ENCODE measurements around the gene PIK3R5. TPM values are rescaled to one million over a fixed set of nuclear protein-coding genes. Genes with fewer than 3 reads are reported as not detected.
A peak's percentile ranks its signal among the peaks of the same experiment; 100 is the strongest.

Gene PIK3R5
- total RNA-seq, 4 donors from 2014 or later: 17.8 to 62.1 (median 22.5) TPM

GRCh38 chr17:8956465-8956902 lies 9.0 kb downstream of the PIK3R5 start:
- DNase-seq (ENCODE audit: low spot score in 2 of 2): no peak
- 46 to 69% methylated on average over 5 of the region's 5 CpGs for WGBS, 2 donors

GRCh38 chr17:8955021-8955959 lies 10.2 kb downstream of the PIK3R5 start:
- no peaks in the 10 kb centered on the region for H3K27me3 ChIP-seq
- H3K36me3 ChIP-seq: no peaks in the 10 kb centered on the region
- H3K9me3 ChIP-seq: peaks cover 0 to 4% (median 0%) of the 10 kb centered on the region in 4 donors
- H3K4me3 ChIP-seq: no peak overlapping the region
- 79 to 81% methylated on average over 12 of the region's 12 CpGs for WGBS, 2 donors
- no peak for DNase-seq (ENCODE audit: low spot score in 2 of 2)
- TF ChIP-seq CTCF (IDR thresholded peaks at IDR 0.05): no peak
- peak in 1 of 2 donors; percentile 54 for TF ChIP-seq EP300 (IDR thresholded peaks at IDR 0.05)
- no peak for TF ChIP-seq POLR2A (IDR thresholded peaks at IDR 0.05)
- peak overlapping the region in 2 of 4 donors; percentile 8 to 40 for H3K27ac ChIP-seq
- no peaks in the 10 kb centered on the region for H3K4me1 ChIP-seq

More at GRCh38 chr17:8956465-8956902, 9.0 kb downstream of the PIK3R5 start:
- Histone ChIP-seq H3K4me3 (no peak overlapping the region), H3K27ac (peak overlapping the region in 1 of 4 donors; percentile 10), H3K4me1 (no peaks in the 10 kb centered on the region), H3K27me3 (peaks cover 0 to 4% of the 10 kb centered on the region in 2 donors), H3K36me3 (no peaks in the 10 kb centered on the region), H3K9me3 (no peaks in the 10 kb centered on the region)
- no peak for TF ChIP-seq EP300 (IDR thresholded peaks at IDR 0.05)
- no peak for TF ChIP-seq CTCF (IDR thresholded peaks at IDR 0.05)
- no peak for TF ChIP-seq POLR2A (IDR thresholded peaks at IDR 0.05)

- peaks cover 0 to 4% (median 0%) of the 10 kb centered on the region in 4 donors for H3K9me3 ChIP-seq
- H3K27me3 ChIP-seq: no peaks in the 10 kb centered on the region
- DNase-seq (ENCODE audit: low spot score in 2 of 2): peak; percentile 35 to 62
- no peaks in the 10 kb centered on the region for H3K4me1 ChIP-seq
- peak overlapping the region in 1 of 4 donors; percentile 65 for H3K27ac ChIP-seq
- WGBS, 2 donors: 31 to 34% methylated on average over 10 of the region's 10 CpGs
- TF ChIP-seq CTCF (IDR thresholded peaks at IDR 0.05): no peak
- peak in 1 of 2 donors; percentile 81 for TF ChIP-seq EP300 (IDR thresholded peaks at IDR 0.05)
- peak; percentile 6 to 16 for TF ChIP-seq POLR2A (IDR thresholded peaks at IDR 0.05)
- H3K4me3 ChIP-seq: no peak overlapping the region
- H3K36me3 ChIP-seq: no peaks in the 10 kb centered on the region
Observed at GRCh38 chr17:8954339-8954738, 11.2 kb downstream of the PIK3R5 start.

- H3K4me3 ChIP-seq: no peak overlapping the region
- no peaks in the 10 kb centered on the region for H3K27me3 ChIP-seq
- TF ChIP-seq CTCF (IDR thresholded peaks at IDR 0.05) (no peak), POLR2A (IDR thresholded peaks at IDR 0.05) (peak in 1 of 2 donors; percentile 2), EP300 (IDR thresholded peaks at IDR 0.05) (no peak)
- peaks cover 0 to 4% (median 0%) of the 10 kb centered on the region in 4 donors for H3K9me3 ChIP-seq
- no peaks in the 10 kb centered on the region for H3K4me1 ChIP-seq
- peak overlapping the region in 2 of 4 donors; percentile 63 to 65 for H3K27ac ChIP-seq
- H3K36me3 ChIP-seq: no peaks in the 10 kb centered on the region
- no peak for DNase-seq (ENCODE audit: low spot score in 2 of 2)
- 64% methylated on average over 2 of the region's 2 CpGs for WGBS, 2 donors
Observed at GRCh38 chr17:8953156-8953885, 12.2 kb downstream of the PIK3R5 start.

All from tibial nerve (tissue), 4 donors.